ENCODE measurements around the gene SELPLG.

DNA sequence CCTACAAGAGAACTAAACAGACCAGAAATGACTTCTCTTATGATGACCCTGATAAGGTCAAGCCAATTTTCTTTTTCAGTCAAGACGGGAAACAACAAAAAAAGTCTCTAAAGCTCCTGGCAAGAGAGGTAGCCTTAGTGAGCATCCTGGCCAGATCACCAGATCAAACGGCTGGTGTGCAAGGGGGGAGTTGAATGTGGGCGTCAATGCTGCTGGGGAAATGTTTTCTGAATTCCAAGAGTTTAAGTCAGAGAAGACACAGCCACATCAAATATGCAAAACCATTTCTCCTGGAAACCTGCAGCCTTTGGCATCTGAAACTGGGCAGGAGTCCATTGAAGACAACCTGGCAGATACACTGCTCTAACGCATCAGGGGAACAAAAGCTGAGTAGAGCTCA lies 16.0 kb upstream of the SELPLG start:
- TF ChIP-seq, protein P1, sequence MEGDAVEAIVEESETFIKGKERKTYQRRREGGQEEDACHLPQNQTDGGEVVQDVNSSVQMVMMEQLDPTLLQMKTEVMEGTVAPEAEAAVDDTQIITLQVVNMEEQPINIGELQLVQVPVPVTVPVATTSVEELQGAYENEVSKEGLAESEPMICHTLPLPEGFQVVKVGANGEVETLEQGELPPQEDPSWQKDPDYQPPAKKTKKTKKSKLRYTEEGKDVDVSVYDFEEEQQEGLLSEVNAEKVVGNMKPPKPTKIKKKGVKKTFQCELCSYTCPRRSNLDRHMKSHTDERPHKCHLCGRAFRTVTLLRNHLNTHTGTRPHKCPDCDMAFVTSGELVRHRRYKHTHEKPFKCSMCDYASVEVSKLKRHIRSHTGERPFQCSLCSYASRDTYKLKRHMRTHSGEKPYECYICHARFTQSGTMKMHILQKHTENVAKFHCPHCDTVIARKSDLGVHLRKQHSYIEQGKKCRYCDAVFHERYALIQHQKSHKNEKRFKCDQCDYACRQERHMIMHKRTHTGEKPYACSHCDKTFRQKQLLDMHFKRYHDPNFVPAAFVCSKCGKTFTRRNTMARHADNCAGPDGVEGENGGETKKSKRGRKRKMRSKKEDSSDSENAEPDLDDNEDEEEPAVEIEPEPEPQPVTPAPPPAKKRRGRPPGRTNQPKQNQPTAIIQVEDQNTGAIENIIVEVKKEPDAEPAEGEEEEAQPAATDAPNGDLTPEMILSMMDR (IDR thresholded peaks at IDR 0.05): no peak
- no peak for TF ChIP-seq POLR2A (IDR thresholded peaks at IDR 0.05)
